ENCODE measurements around the gene ACTBL2. TPM values are rescaled to one million over a fixed set of nuclear protein-coding genes. Genes with fewer than 3 reads are reported as not detected.
A peak's percentile ranks its signal among the peaks of the same experiment; 100 is the strongest.

The ACTBL2 gene
- total and polyA plus RNA-seq, 2 donors, result 0.07 TPM; not detected in 1

GRCh38 chr5:57454896-57455295, 27.7 kb downstream of the ACTBL2 start:
- Histone ChIP-seq H3K36me3 (ENCODE audit: control insufficient read depth in 2 of 2, insufficient read depth in 2 of 2, low read length in 1 of 2) (no peaks in the 10 kb centered on the region), H3K4me3 (ENCODE audit: low read length in 2 of 2) (no peak overlapping the region), H3K4me1 (ENCODE audit: control insufficient read depth in 2 of 2, insufficient read depth in 2 of 2, low read length in 2 of 2) (peaks cover 0 to 9% of the 10 kb centered on the region in 2 donors), H3K27ac (ENCODE audit: low read depth in 1 of 2, low read length in 1 of 2) (no peak overlapping the region), H3K9me3 (ENCODE audit: control insufficient read depth in 2 of 2, insufficient read depth in 1 of 2, low read length in 1 of 2) (no peaks in the 10 kb centered on the region), H3K27me3 (ENCODE audit: control insufficient read depth in 2 of 2, insufficient read depth in 1 of 2, low read length in 1 of 2) (no peaks in the 10 kb centered on the region)
- no peak for DNase-seq (ENCODE audit: low read depth in 6 of 9, low spot score in 9 of 9)

GRCh38 chr5:57453728-57454127, 28.9 kb downstream of the ACTBL2 start:
- no peak overlapping the region for H3K4me3 ChIP-seq (ENCODE audit: low read length in 2 of 2)
- 96% methylated on average over 4 of the region's 4 CpGs for WGBS
- no peaks in the 10 kb centered on the region for H3K27me3 ChIP-seq (ENCODE audit: control insufficient read depth in 2 of 2, insufficient read depth in 1 of 2, low read length in 1 of 2)
- no peaks in the 10 kb centered on the region for H3K36me3 ChIP-seq (ENCODE audit: control insufficient read depth in 2 of 2, insufficient read depth in 2 of 2, low read length in 1 of 2)
- no peaks in the 10 kb centered on the region for H3K9me3 ChIP-seq (ENCODE audit: control insufficient read depth in 2 of 2, insufficient read depth in 1 of 2, low read length in 1 of 2)
- DNase-seq (ENCODE audit: low read depth in 6 of 9, low spot score in 9 of 9), result no peak
- H3K4me1 ChIP-seq (ENCODE audit: control insufficient read depth in 2 of 2, insufficient read depth in 2 of 2, low read length in 2 of 2), result peaks cover 0 to 9% of the 10 kb centered on the region in 2 donors
- H3K27ac ChIP-seq (ENCODE audit: low read depth in 1 of 2, low read length in 1 of 2), result no peak overlapping the region

- Histone ChIP-seq H3K27me3 (ENCODE audit: control insufficient read depth in 2 of 2, insufficient read depth in 1 of 2, low read length in 1 of 2) (no peaks in the 10 kb centered on the region), H3K27ac (ENCODE audit: low read depth in 1 of 2, low read length in 1 of 2) (no peak overlapping the region), H3K9me3 (ENCODE audit: control insufficient read depth in 2 of 2, insufficient read depth in 1 of 2, low read length in 1 of 2) (no peaks in the 10 kb centered on the region), H3K4me3 (ENCODE audit: low read length in 2 of 2) (no peak overlapping the region), H3K4me1 (ENCODE audit: control insufficient read depth in 2 of 2, insufficient read depth in 2 of 2, low read length in 2 of 2) (peaks cover 0 to 9% of the 10 kb centered on the region in 2 donors), H3K36me3 (ENCODE audit: control insufficient read depth in 2 of 2, insufficient read depth in 2 of 2, low read length in 1 of 2) (no peaks in the 10 kb centered on the region)
- no peak for DNase-seq (ENCODE audit: low read depth in 6 of 9, low spot score in 9 of 9)
These were observed 29.7 kb downstream of the ACTBL2 start for GRCh38 chr5:57452885-57453284.

- Histone ChIP-seq H3K27me3 (ENCODE audit: control insufficient read depth in 2 of 2, insufficient read depth in 1 of 2, low read length in 1 of 2) (no peaks in the 10 kb centered on the region), H3K27ac (ENCODE audit: low read depth in 1 of 2, low read length in 1 of 2) (no peak overlapping the region), H3K4me1 (ENCODE audit: control insufficient read depth in 2 of 2, insufficient read depth in 2 of 2, low read length in 2 of 2) (peaks cover 0 to 9% of the 10 kb centered on the region in 2 donors), H3K4me3 (ENCODE audit: low read length in 2 of 2) (no peak overlapping the region), H3K36me3 (ENCODE audit: control insufficient read depth in 2 of 2, insufficient read depth in 2 of 2, low read length in 1 of 2) (no peaks in the 10 kb centered on the region), H3K9me3 (ENCODE audit: control insufficient read depth in 2 of 2, insufficient read depth in 1 of 2, low read length in 1 of 2) (no peaks in the 10 kb centered on the region)
- DNase-seq (ENCODE audit: low read depth in 6 of 9, low spot score in 9 of 9), result peak in 4 of 9 donors; percentile 9 to 56 (median 26)
- WGBS, result 48% methylated on average over 4 of the region's 4 CpGs
These were observed 31.4 kb downstream of the ACTBL2 start for GRCh38 chr5:57450991-57451876.

- no peak overlapping the region for H3K27ac ChIP-seq (ENCODE audit: low read depth in 1 of 2, low read length in 1 of 2)
- no peak for DNase-seq (ENCODE audit: low read depth in 6 of 9, low spot score in 9 of 9)
- H3K4me3 ChIP-seq (ENCODE audit: low read length in 2 of 2), result no peak overlapping the region
- peaks cover 0 to 20% of the 10 kb centered on the region in 2 donors for H3K4me1 ChIP-seq (ENCODE audit: control insufficient read depth in 2 of 2, insufficient read depth in 2 of 2, low read length in 2 of 2)
- 89% methylated on average over 1 of the region's 1 CpG for WGBS
- H3K27me3 ChIP-seq (ENCODE audit: control insufficient read depth in 2 of 2, insufficient read depth in 1 of 2, low read length in 1 of 2), result no peaks in the 10 kb centered on the region
- H3K36me3 ChIP-seq (ENCODE audit: control insufficient read depth in 2 of 2, insufficient read depth in 2 of 2, low read length in 1 of 2), result no peaks in the 10 kb centered on the region
- no peaks in the 10 kb centered on the region for H3K9me3 ChIP-seq (ENCODE audit: control insufficient read depth in 2 of 2, insufficient read depth in 1 of 2, low read length in 1 of 2)
These were observed 33.9 kb downstream of the ACTBL2 start for GRCh38 chr5:57448751-57449150.

- no peak for DNase-seq (ENCODE audit: low read depth in 6 of 9, low spot score in 9 of 9)
- Histone ChIP-seq H3K27ac (ENCODE audit: low read depth in 1 of 2, low read length in 1 of 2) (no peak overlapping the region), H3K27me3 (ENCODE audit: control insufficient read depth in 2 of 2, insufficient read depth in 1 of 2, low read length in 1 of 2) (no peaks in the 10 kb centered on the region), H3K4me3 (ENCODE audit: low read length in 2 of 2) (no peak overlapping the region), H3K9me3 (ENCODE audit: control insufficient read depth in 2 of 2, insufficient read depth in 1 of 2, low read length in 1 of 2) (no peaks in the 10 kb centered on the region), H3K4me1 (ENCODE audit: control insufficient read depth in 2 of 2, insufficient read depth in 2 of 2, low read length in 2 of 2) (peaks cover 0 to 20% of the 10 kb centered on the region in 2 donors), H3K36me3 (ENCODE audit: control insufficient read depth in 2 of 2, insufficient read depth in 2 of 2, low read length in 1 of 2) (no peaks in the 10 kb centered on the region)
- WGBS, result 88% methylated on average over 4 of the region's 4 CpGs
These were observed 34.3 kb downstream of the ACTBL2 start for GRCh38 chr5:57448287-57448686.

GRCh38 chr5:57447658-57448057, 35.0 kb downstream of the ACTBL2 start:
- no peak overlapping the region for H3K4me3 ChIP-seq (ENCODE audit: low read length in 2 of 2)
- H3K27me3 ChIP-seq (ENCODE audit: control insufficient read depth in 2 of 2, insufficient read depth in 1 of 2, low read length in 1 of 2), result no peaks in the 10 kb centered on the region
- H3K4me1 ChIP-seq (ENCODE audit: control insufficient read depth in 2 of 2, insufficient read depth in 2 of 2, low read length in 2 of 2), result peaks cover 0 to 20% of the 10 kb centered on the region in 2 donors
- DNase-seq (ENCODE audit: low read depth in 6 of 9, low spot score in 9 of 9), result no peak
- H3K9me3 ChIP-seq (ENCODE audit: control insufficient read depth in 2 of 2, insufficient read depth in 1 of 2, low read length in 1 of 2), result no peaks in the 10 kb centered on the region
- H3K36me3 ChIP-seq (ENCODE audit: control insufficient read depth in 2 of 2, insufficient read depth in 2 of 2, low read length in 1 of 2), result no peaks in the 10 kb centered on the region
- no peak overlapping the region for H3K27ac ChIP-seq (ENCODE audit: low read depth in 1 of 2, low read length in 1 of 2)

- Histone ChIP-seq H3K36me3 (ENCODE audit: control insufficient read depth in 2 of 2, insufficient read depth in 2 of 2, low read length in 1 of 2) (no peaks in the 10 kb centered on the region), H3K27ac (ENCODE audit: low read depth in 1 of 2, low read length in 1 of 2) (no peak overlapping the region), H3K4me3 (ENCODE audit: low read length in 2 of 2) (no peak overlapping the region), H3K27me3 (ENCODE audit: control insufficient read depth in 2 of 2, insufficient read depth in 1 of 2, low read length in 1 of 2) (no peaks in the 10 kb centered on the region), H3K4me1 (ENCODE audit: control insufficient read depth in 2 of 2, insufficient read depth in 2 of 2, low read length in 2 of 2) (peaks cover 3 to 26% of the 10 kb centered on the region in 2 donors), H3K9me3 (ENCODE audit: control insufficient read depth in 2 of 2, insufficient read depth in 1 of 2, low read length in 1 of 2) (no peaks in the 10 kb centered on the region)
- 94% methylated on average over 2 of the region's 2 CpGs for WGBS
- DNase-seq (ENCODE audit: low read depth in 6 of 9, low spot score in 9 of 9), result no peak
These were observed 35.6 kb downstream of the ACTBL2 start for GRCh38 chr5:57446966-57447365.

- 90% methylated on average over 4 of the region's 4 CpGs for WGBS
- H3K4me3 ChIP-seq (ENCODE audit: low read length in 2 of 2), result no peak overlapping the region
- DNase-seq (ENCODE audit: low read depth in 6 of 9, low spot score in 9 of 9), result no peak
These were observed 36.9 kb downstream of the ACTBL2 start for GRCh38 chr5:57445705-57446037.

More at GRCh38 chr5:57445705-57446037, 36.9 kb downstream of the ACTBL2 start:
- H3K4me1 ChIP-seq (ENCODE audit: control insufficient read depth in 2 of 2, insufficient read depth in 2 of 2, low read length in 2 of 2), result peaks cover 12 to 31% of the 10 kb centered on the region in 2 donors
- H3K27me3 ChIP-seq (ENCODE audit: control insufficient read depth in 2 of 2, insufficient read depth in 1 of 2, low read length in 1 of 2), result no peaks in the 10 kb centered on the region
- no peak overlapping the region for H3K27ac ChIP-seq (ENCODE audit: low read depth in 1 of 2, low read length in 1 of 2)
- no peaks in the 10 kb centered on the region for H3K9me3 ChIP-seq (ENCODE audit: control insufficient read depth in 2 of 2, insufficient read depth in 1 of 2, low read length in 1 of 2)
- no peaks in the 10 kb centered on the region for H3K36me3 ChIP-seq (ENCODE audit: control insufficient read depth in 2 of 2, insufficient read depth in 2 of 2, low read length in 1 of 2)

All from thymus (tissue), 11 donors.